Measurements from ENCODE around the gene DIP2C. TPM values are rescaled to one million over a fixed set of nuclear protein-coding genes. Genes with fewer than 3 reads are reported as not detected.
"Not testable (repeated sequence)": the region's sequence is repeated elsewhere in the genome, so short reads cannot be mapped to it uniquely, and the experiment has no call there.

Gene DIP2C
- total RNA-seq, 2 donors from 2014 or later: 11.0 to 12.2 TPM

DNA sequence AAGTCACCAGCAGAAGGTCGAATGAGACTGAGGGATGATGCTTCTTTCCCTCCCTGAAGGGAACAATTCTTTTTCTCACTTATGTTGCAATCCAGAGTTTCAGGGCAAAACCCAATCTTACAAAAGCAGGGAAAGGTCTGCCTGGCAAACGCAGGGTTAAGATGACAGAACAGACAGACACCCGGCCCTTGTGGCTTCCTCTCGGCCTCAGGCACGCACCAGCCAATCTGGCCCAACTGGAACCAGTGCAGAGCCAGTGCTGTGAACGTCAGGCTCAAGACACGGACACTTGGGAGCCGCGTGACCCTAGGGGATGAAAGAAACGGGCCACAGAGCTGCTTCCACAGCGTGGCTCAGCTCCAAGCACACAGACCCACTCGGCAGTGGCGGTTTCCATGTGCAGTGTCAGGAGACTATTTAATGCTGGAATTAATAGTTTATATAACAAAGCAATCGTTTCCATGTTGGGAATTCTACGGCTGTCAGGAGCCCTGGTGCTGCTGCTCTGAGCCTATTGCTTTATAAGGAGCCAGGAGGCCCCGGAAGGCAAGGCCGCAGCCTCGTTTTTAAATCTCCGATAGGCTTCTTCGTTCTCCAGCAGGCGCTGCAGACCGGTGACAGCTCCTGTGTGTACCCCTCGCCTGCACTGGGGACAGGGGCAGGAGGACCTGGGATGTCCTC is 198.4 kb downstream of the DIP2C start:
- ATAC-seq (no peak), DNase-seq (peak in 1 of 2 donors; percentile 60)
- intact Hi-C loops (cut with DNase I, micrococcal nuclease): no loop called here

DNA sequence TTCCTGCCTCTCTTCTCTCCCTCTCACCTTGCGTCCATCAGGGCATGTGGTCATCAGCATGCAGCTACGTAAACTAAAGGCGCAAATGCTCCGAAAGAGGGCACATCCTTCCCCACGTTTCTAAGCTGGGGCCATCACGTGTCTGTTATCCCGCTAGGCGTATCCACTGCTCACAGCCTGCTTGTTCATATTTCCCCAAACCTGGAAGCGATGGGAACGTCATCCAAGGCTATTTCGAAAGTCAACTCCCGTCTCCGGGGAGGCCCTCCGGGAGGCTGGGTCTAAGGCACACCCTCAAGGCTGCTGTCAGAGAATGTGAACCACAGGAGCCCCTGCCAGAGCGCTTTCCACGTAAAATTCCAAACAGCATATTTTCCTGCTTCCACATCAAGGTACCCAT is 199.2 kb downstream of the DIP2C start:
- intact Hi-C loops (cut with DNase I, micrococcal nuclease): no loop called here
- peak in 1 of 2 donors; percentile 69 for DNase-seq
- no peak for ATAC-seq

DNA sequence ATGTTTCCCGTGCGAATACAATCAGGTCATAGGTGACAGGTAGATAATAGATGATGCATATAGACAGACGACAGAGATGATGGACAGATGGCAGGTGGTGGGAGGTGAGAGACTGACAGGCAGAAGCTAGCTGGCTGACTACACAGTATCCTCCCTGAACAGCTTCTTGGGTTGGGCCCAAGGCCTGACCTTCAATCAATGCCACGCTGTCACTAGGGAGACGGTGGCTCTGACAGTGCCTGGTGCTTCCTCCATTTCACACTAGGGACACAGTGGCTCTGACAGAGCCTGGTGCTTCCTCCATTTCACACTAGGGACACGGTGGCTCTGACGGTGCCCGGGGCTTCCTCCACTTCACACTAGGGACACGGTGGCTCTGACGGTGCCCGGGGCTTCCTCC is 200.1 kb downstream of the DIP2C start:
- DNase-seq: no peak
- no peak for ATAC-seq
- intact Hi-C loops (cut with DNase I, micrococcal nuclease): no loop called here

DNA sequence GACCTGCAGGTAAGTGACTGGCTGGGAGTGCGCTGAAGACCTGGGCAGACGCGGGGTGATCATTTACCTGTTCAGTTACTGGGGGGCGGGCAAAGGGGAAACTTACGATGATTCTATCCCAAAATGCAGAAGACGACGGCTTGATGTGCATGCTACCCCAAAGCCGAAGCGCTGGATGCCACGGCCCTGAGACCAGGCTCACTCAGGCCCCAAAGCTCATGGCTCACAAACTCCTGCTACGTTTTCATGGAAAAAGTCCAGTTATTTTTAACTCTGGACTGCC is 200.6 kb downstream of the DIP2C start:
- ATAC-seq (no peak), DNase-seq (no peak)
- intact Hi-C loops (cut with DNase I, micrococcal nuclease): no loop called here

DNA sequence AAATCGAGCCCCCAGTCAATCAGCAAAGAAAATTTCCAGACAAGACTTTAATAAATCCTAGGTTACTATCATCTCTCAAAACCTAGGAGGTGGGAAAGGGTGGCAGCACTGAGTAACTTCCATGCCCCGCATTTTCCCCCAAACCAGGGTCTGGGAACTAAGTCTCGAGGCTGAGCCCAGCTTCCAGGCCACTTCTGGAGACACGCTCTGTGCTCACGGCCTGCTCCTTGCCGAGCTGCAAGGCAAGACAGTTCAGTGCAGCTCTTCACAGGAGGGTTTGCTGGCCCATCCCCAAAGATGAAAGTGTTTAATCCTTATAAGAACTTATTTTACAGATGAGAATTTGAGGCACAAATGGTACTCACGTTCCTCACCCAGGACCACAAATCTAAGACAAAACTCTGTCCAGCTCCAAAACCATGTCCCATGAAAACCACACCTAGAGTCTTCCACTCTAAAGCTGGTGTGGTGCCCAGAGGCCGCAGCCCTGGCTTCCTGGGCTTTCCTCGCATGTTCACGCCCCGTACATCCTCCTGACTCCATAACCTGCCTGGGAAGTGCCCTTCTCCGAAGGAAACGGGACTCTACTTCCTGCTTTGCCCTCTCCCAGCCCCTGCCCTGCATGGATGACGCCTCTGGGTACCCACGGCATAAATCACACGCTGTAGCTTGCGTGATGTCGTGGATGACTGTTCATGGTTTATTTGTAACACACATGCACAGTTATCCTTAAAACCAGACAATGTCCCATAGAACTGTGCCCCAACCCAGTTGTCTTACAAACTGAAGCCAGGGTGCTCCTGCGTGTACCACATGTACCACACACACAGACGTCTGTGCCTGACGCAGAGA is 201.2 kb downstream of the DIP2C start:
- no peak for ATAC-seq
- DNase-seq: no peak
- intact Hi-C loops (cut with DNase I, micrococcal nuclease): no loop called here

DNA sequence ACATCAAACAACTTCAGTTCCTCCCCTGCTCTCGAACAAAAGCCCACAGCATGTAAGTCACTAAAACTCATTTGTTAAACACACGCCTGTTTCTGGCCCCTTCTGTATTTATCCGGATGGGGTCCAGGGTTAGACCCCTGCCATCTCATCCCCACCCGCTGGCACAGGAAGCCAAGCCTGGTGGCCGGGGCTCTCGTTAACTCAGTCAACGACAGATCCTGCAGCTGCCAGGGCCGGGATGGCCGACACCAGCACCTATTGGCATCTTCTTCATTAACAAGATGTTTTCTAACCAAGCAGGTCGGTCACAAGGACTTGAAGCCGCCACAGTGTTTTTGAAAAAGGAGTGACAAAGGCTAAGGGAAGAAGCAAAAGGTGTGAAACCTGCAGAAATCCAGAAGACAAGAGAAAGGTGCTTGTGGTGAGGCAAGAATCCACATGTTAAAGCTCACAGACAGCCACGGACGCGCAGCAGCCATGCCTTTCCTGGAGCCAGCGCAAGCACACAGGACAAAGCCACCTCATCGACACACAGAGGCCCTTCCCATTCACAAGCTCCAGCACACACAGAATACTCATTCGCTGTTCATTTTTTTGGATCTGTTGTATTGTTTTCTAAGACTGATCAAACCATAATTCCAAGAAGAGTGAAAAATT is 202.7 kb downstream of the DIP2C start:
- intact Hi-C loops (cut with DNase I, micrococcal nuclease): no loop called here
- ATAC-seq: no peak
- DNase-seq: no peak

DNA sequence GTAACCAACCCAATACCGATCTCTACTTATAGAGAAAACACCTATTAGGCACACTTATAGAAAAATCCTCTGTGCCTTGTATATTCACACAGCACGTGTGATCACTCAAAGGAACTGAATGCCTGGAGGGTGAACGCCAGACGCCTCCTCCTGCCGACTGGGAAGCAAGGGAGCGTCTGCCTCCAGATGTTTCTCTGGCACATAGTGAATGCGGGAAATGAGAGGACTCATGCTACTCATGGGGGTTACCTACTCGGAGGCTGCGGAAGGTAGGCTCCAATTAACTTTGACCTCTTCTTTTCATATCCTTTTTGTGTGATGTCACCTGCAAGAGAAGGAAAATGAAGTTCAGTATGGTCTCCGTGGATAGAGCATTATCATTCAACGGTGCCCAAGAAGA is 203.3 kb downstream of the DIP2C start:
- no peak for ATAC-seq

DNA sequence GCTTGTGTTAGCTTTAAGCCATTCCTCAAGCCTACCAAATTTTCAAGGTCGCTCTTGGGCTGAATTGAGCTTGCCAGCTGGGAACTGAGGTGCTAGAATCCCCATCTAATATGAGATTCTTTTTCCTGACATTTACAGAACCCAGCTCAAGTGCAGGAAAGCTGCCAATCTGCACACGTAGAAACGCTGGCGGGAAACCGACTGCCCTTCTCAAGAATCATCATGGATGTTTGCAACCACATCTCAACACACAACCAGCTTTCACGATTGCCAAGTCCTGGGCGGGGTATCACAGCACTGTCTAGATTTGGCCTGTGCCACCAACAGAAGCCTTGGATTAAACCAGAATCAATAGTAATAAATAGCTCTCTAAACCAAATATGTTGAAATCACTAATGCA is 203.7 kb downstream of the DIP2C start:
- DNase-seq (no peak), ATAC-seq (no peak)

More for the DNA sequence above, 203.3 kb downstream of the DIP2C start:
- no peak for DNase-seq
- intact Hi-C loops (cut with DNase I, micrococcal nuclease): no loop called here

DNA sequence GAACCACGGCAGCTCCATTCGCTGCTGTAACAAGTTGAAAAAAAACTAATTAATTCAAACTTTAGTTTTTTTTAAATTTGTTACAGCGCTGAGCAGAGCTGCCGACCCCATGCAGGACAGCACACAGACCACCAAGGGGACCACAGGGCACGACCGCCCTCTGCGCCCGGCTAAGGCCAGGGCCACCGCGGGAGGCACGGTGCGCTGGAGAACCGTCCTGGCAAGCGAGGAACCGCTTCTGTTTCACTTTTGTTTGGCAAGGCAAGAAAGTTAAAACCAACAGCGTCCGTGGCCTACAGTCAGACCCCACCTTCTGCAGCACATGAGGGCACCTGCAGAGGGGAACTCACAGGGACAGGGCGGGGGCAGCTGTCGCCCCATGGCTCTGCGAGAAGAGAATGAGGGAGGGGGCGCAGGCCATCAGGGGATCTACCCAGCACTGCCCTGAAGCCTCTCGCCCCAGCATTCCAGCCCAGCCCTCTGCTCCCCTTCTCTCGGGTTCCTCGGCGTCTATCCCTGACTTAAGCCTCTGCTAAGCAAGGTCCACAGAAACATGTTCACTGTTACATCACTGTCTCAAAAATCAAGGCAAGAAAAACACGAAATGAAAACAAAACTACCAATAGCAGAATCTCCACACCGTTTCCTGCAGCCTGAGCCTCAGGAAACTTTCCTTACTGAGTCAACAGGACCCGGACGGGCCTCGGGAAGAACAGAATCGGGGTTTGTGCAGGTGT is 204.4 kb downstream of the DIP2C start:
- intact Hi-C loops (cut with DNase I, micrococcal nuclease): no loop called here
- ATAC-seq (peak; percentile 56), DNase-seq (peak in 1 of 2 donors; percentile 28)

More for the DNA sequence above, 203.7 kb downstream of the DIP2C start:
- intact Hi-C loops (cut with DNase I, micrococcal nuclease): no loop called here

DNA sequence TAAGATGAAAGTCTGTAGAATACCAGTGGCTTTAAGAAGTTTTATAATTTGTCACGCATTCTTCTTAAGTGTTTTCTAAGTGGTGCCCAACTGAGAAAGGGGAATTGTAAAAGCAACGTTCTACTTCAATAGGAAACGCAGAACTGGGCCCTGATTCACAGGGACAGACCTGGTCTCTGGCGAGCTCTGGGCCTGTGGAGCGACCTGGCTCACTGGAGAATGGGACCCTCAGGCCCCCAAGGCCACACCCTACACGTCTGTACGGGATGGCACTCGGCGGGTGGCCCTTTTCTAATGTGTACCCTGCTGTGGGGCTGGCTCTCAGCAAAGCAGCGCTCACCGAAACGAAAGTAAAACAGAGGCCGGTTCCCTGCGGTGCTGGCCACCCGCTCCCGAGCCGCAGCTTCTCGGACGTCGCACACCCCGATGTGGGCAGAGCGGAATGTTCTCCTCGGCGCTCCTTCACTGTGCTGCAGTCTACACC is 205.0 kb downstream of the DIP2C start:
- peak in 1 of 2 donors; percentile 44 for DNase-seq

DNA sequence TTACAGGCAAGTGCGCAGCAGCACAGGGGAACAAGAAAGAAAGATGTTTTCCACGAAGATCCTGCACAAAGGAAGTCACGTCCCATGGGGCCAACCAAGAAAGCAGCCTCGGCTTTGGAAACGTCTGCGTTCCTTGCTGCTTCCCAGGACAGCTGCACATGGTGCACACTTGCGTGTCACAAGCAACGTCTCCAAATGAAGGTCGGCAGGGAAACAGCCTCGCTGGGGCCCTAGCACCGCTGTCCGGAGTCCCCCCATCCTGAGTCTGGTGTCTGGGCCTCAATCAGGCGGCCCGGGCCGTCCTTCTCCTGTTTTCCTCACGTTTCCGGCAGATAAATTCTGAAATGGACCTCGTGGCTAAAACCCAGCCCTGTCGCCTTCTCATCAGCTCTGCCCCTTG is 206.2 kb downstream of the DIP2C start:
- no peak for DNase-seq
- no peak for ATAC-seq
- intact Hi-C loops (cut with DNase I, micrococcal nuclease): no loop called here

More for the DNA sequence above, 205.0 kb downstream of the DIP2C start:
- peak; percentile 69 for ATAC-seq
- intact Hi-C loops (cut with DNase I, micrococcal nuclease): no loop called here

DNA sequence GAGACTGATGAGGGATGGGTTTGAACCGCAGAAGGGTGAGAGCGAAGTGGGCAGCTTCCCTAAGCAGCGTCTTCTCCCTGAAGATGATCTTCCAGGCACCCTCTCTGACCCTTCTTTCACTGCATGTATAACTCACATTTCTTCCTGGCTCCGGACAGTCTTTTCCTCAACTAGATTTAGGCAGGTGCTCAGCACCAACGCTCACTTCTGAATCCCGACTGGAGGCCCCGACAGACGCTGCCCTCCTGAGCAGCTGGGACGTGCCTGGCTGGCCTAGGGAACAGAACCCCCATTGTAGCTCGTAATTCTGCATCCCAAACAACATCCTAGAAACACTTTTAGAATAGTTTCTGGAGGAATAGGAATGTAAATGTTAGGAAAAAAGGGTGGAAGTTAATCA is 206.6 kb downstream of the DIP2C start:
- no peak for ATAC-seq
- no peak for DNase-seq
- intact Hi-C loops (cut with DNase I, micrococcal nuclease): no loop called here

DNA sequence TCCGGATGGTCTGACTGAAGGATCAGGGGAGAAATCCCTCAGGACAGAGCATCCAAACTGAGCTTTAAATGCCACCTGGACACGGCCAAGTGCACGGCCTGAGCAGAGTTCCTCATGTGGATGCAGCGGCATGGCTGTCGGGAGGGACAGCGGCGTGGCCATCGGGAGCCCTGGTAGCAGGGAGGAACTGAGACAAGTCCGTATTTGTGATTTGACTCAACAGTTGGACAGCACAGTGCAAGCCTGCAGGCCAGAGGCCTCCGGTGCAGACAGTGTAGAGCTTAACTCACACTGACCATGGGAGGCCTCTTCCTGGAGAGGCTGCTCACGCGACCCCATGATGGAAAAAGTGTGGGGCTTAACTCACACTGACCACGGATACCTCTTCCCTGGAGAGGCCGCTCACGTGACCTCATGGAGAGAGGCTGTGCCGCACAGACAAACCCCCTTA is 207.4 kb downstream of the DIP2C start:
- no peak for DNase-seq
- no peak for ATAC-seq
- intact Hi-C loops (cut with DNase I, micrococcal nuclease): no loop called here

DNA sequence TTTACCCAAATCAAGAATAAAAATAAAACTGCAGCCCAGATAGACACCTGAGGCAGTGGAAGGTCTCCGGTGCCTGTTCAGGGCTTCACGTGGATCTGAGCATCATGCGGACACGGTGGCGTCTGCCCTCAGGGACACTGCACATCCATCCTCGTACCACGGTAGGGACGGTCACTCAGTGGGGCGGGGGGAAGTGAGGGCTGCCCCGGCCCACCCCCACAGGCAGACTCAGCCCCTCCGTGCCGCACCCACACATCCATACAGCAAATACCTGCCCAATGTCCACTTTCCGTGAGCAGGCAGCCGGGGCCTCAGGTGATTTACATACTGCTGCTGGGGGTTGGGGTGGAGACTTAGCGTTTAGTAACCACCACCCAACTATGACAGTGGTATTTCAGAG is 207.8 kb downstream of the DIP2C start:
- DNase-seq (no peak), ATAC-seq (no peak)
- intact Hi-C loops (cut with DNase I, micrococcal nuclease): no loop called here

DNA sequence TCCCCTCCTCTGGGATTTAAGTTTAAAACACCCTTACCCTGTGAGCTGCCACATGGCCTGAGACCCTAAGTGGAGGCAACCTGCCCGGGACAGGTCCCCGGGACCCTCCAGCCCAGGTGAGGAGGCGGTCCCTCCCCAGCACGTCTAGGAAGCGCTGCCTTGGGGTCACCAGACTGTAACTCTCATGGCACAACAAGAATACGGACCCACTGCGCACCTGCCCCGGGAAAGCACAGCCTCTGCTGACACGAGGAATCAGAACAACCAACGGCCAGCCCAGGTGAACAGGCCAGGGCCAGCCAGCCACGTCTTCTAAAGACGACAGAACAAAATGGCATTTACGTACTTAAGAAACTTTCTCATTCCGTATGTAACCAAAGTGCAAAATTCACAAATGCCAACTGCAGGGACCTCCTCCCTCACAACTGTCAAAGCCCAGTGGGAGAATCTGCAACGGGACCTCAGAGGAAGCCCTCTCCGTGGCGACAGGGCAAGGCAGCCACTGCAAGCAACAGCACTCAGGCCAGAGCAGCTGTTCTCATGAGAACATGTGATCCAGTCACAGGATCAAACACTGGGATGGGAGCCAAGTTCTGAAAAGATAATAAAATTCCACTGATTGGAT is 208.4 kb downstream of the DIP2C start:
- intact Hi-C loops (cut with DNase I, micrococcal nuclease): no loop called here
- ATAC-seq: peak; percentile 65
- DNase-seq: no peak

DNA sequence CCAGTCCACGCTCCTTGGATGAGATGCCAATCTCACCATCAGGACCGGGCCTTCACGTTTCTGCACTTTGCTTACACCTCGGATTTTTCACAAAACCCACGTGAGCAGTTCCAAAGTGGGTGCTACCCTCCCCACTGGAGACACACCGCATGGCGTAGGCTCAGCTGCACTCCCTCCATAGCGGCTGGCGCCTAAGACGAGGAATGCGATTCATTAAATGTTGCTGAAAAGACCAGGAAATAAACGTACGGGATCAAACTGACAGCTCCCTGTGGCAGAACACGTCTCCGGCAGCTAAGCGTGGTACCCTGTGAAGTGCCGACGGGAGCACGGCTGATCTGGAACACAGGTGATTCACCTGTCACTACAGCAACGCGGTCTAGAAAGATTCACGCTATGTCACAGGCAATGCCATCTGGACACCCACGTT is 209.0 kb downstream of the DIP2C start:
- intact Hi-C loops (cut with DNase I, micrococcal nuclease): no loop called here
- ATAC-seq (no peak), DNase-seq (no peak)

DNA sequence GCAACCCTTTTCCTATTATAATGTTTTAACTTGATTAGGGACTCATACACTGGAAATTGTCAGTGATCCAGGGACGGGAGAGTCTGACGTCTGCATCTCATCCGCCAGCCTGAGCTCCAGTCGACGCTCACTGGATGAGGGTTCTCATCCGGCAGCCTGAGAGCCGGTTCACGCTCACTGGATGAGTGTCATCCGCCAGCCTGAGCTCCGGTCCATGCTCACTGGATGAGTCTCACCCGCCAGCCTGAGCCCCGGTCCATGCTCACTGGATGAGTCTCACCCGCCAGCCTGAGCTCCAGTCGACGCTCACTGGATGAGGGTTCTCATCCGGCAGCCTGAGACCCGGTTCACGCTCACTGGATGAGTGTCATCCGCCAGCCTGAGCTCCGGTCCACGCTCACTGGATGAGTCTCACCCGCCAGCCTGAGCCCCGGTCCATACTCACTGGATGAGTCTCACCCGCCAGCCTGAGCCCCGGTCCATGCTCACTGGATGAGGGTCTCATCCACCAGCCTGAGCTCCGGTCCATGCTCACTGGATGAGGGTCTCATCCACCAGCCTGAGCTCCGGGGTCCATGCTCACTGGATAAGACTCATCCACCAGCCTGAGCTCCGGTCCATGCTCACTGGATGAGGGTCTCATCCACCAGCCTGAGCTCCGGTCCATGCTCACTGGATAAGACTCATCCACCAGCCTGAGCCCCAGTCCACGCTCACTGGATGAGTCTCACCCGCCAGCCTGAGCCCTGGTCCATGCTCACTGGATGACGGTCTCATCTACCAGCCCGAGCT is 209.6 kb downstream of the DIP2C start:
- DNase-seq; intact Hi-C loops (cut with DNase I, micrococcal nuclease); ATAC-seq: not testable (repeated sequence)

All from left colon (tissue), 2 donors.